HPDE6-E6E7 (cell line): ENCODE results near the gene UBE4A.

ENCODE experiments used
- DNase-seq: peaks from one replicate; pipeline ENCODE4 v3.0.0; 2011; ENCODE audit warnings: missing footprints; ENCODE audit errors: extremely low spot score

The UBE4A gene, protein sequence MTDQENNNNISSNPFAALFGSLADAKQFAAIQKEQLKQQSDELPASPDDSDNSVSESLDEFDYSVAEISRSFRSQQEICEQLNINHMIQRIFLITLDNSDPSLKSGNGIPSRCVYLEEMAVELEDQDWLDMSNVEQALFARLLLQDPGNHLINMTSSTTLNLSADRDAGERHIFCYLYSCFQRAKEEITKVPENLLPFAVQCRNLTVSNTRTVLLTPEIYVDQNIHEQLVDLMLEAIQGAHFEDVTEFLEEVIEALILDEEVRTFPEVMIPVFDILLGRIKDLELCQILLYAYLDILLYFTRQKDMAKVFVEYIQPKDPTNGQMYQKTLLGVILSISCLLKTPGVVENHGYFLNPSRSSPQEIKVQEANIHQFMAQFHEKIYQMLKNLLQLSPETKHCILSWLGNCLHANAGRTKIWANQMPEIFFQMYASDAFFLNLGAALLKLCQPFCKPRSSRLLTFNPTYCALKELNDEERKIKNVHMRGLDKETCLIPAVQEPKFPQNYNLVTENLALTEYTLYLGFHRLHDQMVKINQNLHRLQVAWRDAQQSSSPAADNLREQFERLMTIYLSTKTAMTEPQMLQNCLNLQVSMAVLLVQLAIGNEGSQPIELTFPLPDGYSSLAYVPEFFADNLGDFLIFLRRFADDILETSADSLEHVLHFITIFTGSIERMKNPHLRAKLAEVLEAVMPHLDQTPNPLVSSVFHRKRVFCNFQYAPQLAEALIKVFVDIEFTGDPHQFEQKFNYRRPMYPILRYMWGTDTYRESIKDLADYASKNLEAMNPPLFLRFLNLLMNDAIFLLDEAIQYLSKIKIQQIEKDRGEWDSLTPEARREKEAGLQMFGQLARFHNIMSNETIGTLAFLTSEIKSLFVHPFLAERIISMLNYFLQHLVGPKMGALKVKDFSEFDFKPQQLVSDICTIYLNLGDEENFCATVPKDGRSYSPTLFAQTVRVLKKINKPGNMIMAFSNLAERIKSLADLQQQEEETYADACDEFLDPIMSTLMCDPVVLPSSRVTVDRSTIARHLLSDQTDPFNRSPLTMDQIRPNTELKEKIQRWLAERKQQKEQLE

DNA sequence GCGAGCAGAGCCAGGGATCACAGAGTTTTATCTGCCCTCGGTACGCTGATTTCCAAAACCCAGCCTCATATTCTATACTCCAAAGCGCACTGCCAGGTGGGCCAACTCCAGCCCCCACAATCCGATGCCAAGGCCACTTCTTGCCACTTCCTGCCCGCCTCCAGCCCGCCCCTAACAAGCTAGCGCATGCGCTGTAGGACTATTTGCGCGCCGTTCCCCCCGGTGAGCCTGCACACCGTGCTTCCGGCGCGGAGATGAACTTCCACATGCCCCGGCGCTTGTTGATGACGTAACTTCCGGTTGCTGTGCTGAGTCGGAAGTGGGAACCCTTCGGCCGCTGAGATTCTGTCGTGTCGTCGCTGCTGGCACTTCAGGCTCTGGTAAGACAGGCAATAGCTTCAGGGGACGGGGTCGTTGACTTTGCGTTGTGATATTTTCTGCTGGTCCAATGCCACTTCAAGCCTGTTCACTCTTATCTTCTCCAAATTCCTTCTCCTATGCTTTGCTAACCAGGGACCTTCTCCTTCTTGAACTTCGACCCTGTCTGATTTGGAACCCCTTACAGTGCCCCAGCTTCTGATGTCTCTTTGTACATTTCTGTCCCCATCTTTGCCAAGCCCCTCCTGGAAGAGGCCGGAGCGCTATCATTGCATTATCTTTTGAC lies at the start of gene UBE4A:
Gene UBE4A (plus strand): TSS at position 306 of the 664 bp plus-strand sequence. CDS start 5,481 bp downstream, outside the sequence.
- DNase-seq, result peak; percentile 72

DNA sequence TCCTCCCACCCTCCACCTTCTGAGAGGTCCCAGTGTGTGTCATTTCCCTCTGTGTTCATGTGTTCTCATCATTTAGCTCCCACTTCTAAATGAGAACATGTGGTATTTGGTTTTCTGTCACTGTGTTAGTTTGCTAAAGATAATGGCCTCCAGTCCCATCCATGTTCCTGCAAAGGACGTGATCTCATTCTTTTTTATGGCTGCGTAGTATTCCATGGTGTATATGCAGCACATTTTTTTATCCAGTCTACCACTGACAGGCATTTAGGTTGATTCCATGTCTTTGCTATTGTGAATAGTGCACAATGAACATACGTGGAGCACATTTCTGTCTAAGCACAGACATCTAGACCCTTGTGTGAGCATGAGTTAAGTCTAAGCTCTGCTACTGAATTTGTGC lies 49.1 kb upstream of the UBE4A start:
- DNase-seq, result no peak

DNA sequence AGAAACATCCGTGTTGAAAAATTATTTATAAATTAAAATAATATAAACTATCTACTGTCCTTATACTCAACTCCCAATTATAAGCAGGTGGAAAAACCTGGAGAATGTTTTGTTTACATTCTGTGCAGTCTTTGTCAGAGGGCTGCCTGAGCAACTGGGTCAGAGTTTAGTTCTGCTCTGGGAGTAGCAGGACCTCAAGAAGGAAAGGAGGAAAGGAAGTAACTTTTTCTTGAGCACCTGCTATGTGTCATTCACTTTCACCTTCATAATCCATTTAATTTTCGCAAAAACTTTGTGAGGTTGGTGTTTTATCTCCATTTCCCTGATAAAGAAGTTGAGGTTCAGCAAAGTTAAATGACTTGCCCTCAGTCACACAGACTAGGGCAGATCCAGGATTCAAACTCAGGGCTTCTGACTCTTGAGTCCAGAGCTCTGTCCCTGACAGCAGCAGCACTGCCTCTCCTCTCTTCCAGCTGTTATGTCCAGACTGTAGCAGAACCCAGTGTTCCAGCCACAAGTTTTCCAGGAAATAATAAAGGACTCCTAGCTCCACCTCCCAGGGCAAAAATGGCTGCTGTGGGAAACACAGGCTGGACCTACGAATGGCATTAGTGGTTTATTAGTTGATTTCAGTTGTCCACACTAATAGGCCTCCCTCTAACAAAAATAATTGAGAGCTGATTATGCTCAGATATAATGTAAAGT lies 48.5 kb upstream of the UBE4A start:
- DNase-seq, result no peak

DNA sequence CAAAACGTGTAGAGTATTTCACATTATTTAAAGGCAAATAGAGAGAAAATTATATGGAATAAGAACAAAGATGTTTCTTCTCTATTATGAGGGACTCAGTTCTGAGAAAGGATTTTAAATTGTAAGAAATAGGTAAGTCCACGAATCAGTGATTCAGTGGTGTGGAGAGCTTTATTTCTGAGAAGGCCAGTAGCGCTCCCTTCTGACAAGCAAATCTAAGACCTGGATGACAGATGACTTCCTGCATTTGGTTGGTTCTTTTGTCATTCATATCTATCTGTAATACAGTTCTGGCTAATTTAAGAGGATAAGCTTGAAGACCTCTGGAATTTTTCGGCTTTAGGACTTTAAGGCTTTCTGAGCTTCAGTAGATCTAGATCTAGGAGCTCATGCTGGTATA lies 47.9 kb upstream of the UBE4A start:
- DNase-seq, result no peak

DNA sequence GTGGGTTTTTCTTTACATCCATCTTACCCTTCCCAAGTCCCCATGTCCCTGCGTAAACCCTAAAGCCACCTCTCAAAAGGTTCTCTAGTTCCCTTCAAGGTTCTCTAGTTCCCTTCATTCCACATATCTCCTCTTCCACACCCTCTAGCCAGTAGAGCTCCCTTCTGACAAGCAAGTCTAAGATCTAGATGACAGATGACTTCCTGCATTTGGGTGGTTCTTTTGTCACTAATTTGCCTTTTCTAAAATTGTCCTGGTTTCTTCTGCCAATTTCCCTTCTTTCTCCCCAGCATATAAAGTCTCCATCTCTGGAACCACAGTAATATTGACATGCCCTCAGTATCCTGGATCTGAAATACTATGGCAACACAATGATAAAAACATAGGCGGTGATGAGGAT lies 47.1 kb upstream of the UBE4A start:
- no peak for DNase-seq

DNA sequence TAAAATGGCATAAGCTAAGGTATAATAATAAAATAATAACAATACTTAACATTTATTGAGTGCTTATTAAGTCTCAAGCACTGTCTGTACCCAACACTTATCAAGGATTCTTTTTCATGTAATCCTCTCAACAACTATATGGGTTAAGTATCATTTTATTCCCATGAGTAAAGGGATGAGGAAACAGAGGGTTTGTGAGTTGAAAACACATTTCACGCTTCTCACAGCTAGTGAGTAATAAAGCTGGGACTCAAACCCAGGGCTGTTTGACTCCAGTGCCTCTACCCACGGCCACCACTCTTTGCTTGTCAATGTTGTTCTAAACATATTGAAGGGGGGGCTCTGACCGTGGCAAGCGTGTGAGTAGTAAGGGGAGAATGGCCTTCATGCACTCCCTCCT lies 46.2 kb upstream of the UBE4A start:
- no peak for DNase-seq

DNA sequence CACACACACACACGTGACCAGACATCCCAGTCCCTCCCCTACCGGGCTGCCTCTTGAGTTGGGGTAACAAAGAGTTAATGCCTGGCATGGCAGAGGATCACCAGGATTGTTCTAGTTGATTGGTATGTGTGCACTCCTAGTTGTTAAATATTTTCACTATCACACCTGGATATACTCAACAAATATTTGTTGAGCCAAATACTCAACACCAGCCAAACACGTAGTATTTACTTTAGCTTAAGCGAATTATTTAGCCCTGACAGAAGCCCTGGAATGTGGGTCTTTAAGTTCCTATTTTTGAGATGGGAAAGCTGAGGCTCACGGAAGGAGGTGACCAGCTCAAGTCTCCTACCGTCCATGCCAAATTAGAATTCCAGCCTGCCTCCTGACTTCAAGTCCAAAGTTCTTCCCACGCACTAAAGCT lies 44.4 kb upstream of the UBE4A start:
- no peak for DNase-seq

DNA sequence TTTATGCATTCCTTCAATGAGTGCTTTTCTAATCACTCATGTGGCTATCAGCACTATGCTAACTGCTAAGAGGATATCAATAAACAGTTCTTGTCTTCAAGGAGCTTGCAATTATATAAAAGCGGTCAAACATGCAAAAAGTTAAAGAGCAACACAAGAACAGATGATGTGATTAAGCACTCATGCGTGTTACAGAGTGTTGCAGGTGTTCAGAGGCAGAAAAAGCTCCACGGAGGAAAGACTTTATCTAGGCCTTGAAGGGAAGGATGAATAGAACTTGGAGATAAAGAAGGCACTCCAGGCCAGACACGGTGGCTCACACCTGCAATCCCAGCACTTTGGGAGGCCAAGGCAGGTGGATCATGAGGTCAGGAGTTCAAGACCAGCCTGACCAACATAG lies 41.3 kb upstream of the UBE4A start:
- no peak for DNase-seq

DNA sequence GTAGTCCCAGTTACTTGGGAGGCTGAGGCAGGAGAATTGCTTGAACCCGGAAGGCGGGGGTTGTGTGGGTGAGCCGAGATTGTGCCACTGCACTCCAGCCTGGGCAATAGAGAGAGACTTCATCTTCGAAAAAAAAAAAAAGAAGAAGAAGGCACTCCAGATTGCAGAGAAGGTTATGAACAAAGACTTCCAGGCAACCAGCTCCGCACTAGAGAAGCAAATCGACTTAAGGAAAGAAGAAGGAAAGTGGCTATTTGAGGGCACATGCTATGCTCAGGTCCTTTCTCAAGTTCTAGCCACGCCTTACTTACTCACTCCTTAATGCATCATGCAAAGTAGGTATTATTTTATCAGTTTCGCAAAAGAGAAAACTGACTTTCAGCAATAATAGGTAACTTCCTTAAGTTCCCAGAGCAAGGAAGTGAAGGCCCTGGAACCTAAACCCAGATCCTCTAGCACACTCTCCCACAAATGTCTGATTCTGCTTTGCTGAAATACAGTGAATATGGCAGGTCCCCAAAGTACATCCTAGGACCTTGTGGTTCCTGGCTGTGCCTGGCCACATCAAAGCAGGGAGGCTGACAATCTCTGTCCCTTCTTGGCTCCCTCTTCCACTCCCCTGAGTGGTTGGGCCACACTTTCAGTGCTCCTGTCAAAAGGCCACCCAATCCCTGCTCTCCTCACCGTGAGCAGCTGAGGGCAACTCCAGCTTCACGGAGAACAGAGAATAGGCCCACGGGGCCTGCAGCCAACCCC lies 40.6 kb upstream of the UBE4A start:
- no peak for DNase-seq

DNA sequence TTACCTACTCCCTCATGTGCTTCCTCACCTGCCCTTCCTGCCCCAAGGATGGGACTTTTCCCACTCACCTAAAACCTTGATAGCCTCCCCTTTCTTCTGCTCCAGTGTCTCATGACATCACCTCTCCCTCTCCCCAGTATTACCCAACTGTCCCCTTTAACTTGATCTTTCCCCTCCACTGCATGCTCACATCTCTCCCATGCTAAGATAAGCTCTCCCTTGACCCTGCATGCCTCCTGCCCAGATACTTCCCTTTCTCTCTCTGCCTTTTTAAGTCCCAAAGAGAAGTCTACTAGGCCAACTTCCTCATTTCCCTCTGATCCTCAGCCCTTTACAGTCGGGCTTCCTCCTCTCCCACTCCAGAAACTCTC lies 40.1 kb upstream of the UBE4A start:
- no peak for DNase-seq

DNA sequence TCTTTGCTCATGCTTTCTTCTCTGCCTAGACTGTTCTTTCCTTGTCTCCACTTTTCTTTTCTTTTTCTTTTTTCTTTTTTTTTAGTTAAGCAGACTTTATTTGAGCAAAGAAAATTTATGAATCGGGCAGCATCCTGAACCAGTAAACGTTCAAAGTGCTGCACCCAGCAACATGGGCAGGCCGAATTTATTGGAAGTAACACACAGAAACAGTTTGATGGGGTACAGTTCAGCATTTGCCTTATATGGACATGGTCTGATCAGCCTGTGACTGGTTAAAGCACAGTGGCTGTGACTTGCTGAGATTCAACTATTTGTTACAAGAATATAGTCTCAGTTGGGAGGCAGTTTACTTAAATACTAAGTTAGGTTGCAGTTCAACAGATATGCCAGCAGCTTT lies 38.9 kb upstream of the UBE4A start:
- DNase-seq, result no peak

DNA sequence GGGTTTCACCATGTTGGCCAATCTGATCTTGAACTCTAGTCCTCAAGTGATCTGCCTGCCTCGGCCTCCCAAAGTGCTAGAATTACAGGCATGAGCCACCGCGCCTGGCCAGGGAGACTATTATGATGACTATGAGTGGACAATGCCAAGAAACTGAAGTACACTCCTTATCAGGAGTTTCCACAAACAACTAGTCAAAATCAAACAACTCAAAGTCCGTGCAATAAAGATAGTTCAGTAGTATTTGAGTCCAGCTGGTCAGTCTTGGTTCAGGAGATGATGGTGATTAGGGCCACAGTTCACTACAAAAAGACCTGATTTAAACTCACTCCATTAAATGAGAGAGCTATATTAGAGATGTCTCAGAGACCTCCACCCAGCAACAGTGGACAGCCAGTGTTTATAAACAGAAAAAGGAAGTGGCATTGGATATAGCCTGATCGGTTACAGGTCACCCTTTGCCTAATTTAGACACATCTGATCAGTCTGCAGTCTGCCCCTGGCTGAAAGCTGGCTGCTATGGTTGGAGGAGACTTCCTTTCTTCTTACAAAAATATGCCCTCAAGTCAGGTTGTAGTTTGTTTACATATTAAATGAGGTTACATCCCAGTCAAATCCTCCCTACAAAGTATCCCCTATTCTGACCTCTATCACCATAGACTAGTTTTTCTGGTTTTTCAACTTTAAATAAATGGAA lies 37.9 kb upstream of the UBE4A start:
- no peak for DNase-seq

DNA sequence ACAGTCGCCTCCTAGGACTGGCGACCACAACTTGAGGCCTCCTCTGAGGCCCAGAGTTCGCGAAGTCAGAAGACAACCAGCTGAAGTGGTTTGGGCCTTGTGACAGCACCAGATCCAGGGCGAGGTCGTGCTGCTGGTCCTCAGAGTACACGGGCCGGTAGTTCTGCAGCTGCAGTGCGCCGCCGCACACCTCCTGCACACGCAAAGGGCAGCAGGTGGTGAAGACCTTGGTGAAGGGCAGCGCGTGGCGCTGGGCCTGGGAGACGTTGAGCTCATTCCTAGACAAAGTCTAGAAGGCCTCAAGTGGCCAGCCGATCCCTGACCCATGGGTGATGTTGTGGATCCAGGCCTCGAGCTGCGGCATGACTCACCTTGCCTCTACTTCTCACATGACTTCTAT lies 36.7 kb upstream of the UBE4A start:
- DNase-seq, result no peak

DNA sequence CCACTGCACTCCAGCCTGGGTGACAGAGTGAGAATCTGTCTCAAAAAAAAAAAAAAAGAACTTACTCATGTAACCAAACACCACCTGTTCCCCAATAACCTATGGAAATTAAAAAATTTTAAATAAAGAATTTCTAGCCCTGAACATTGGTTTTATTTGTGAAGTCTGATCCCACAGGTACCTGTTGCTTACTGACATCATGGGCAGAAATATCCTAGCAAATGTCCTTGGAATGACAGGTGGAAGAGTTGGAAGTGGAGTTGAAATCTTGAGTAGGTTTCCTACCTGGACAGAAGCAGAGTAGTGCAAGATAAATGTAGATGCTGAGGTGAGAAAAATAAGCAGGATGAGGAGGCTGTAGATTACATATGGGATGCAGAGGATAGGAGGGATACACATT lies 34.1 kb upstream of the UBE4A start:
- DNase-seq, result no peak

DNA sequence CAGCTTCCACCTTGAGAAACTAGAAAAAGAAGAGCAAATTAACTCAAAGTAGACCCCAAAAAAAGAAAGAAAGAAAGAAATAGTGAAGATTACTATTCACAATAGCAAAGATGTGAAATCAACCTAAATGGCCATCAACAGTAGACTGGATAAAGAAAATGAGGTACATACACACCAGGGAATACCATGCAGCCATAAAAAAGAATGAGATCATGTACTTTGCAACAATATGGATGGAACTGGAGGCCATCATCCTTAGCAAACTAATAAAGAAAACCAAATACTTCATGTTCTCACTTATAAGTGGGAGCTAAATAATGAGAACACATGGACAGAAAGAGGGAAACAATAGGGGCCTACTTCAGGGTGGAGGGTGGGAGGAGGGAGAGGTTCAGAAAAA lies 30.7 kb upstream of the UBE4A start:
- no peak for DNase-seq

DNA sequence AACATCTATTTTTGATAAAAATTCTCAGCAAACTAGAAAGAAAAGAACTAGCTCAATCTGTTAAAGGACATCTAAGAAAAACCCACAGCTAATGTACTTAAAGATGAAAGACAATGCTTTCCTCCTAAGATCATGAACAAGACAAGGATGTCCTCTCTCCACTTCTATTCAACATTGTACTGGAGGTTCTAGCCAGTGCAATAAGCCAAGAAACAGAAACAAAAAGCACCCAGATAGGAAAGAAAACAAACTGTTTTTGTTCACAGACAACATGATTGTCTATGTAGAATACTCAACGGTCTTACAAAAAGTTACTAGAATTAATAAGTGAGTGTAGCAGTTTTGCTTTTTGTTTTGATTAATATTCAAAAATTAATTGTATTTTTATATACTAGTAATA lies 24.7 kb upstream of the UBE4A start:
- DNase-seq, result no peak

DNA sequence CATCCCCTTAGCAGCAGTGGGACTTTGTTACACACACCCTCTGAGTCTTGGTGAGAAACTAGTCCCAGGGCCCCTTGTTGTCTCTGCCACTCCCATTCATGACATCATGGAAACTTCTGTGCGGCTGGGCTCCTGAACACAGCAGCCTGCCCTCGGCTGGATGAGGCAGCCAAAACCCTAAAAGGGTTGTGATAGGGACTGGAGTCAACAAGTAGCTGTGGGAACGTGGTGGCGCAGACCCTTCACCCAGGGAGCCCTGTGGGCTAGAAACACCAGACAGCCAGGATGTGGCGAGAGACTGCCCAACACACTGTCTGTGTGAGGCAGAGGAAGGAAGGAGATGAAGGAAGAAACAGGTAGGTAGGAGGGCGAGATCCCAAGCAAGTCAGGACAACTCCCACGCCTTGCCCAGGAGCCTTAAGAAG lies 20.8 kb upstream of the UBE4A start:
- no peak for DNase-seq

DNA sequence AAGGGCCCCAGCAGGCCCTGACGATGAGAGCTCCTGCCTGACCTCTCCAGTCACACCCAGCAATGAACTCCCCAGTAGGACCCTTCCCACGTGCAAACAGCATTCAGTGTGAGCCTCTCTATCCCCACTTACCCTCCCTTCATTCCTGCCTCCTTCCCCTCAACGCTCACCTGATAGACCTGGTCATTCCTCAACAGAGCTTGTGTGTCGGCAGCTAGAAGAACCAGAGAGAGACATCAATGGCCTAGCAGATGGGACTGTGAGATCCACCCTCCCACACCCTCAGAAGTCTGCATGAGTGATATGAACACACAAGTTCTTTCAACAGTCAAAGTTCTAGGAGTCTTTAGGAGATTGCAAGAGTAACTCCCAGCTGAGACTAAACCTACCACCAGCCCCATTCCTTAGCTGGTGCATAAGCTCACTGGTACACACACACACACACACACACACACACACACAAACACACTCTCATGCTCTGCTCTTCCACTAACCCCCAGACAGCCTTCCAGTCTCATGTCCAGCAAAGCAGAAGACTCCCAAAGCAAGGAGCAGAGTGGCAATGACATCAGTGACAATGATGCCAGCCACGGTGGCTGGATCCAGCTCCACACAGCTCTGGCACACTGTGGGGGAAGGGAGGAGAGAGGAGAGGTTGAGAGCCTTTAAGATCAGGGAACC lies 20.0 kb upstream of the UBE4A start:
- DNase-seq, result no peak

DNA sequence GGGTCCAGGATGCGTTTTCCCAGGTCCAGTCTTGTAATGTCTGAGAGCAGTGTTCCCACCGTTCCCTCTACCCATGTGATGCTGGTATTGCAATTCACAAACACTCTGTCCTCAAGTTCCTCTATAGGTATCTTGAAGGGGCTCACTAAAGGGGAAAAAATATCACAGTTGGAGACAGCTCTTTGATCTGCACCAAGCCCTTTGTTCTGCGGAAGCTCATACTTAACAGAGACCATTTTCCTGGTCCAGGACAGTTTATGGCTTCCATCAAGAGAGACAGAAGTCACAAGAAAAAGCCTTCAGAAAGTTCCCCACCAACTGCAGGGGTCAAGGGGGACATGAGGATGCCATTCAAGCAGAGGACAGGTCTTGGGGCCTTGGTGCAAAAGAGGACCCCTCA lies 19.0 kb upstream of the UBE4A start:
- no peak for DNase-seq

DNA sequence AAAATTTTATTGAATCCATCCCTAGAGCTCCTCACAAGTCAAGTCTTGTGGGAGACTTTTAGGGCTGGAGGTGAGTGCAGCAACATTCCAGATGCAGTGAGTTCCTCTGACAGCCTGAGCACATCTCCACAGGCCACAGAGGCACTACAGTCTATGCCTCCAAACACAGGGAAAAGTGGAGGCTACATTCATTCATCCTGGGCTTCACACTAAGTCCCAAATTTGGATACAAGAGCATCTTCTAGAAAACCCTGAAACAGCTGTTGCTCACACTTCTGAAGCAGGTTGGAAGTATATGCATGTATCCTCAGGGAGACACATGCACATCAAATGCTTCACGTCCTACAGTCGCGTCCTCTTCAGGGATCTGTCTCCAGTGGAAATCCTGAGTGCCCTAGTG lies 18.1 kb upstream of the UBE4A start:
- no peak for DNase-seq
